Smooth muscle cell (in vitro differentiated cells): ENCODE results near the gene CYP2A6. TPM values are rescaled to one million over a fixed set of nuclear protein-coding genes. Genes with fewer than 3 reads are reported as not detected.
"Not testable (repeated sequence)": the region's sequence is repeated elsewhere in the genome, so short reads cannot be mapped to it uniquely, and the experiment has no call there.

ENCODE experiments used
- DNase-seq: peaks from one replicate; lab custom pipeline; 2025; ENCODE audit not compliant: unreplicated experiment; lab: John Stamatoyannopoulos, UW
- H2AFZ ChIP-seq: fragments of 200-600 bp; sonication (generic); 2 replicates; pipeline ENCODE4 v1.6.0; 2016; ENCODE audit warnings: antibody characterized with exemption, low read depth, mild to moderate bottlenecking
- H3F3A ChIP-seq: fragments of 200-600 bp; sonication (generic); 2 replicates; pipeline ENCODE4 v1.6.0; 2017; ENCODE audit warnings: antibody characterized with exemption, low read depth
- H3K27ac ChIP-seq: fragments of 200-600 bp; sonication (generic); 2 replicates; pipeline ENCODE4 v1.5.1; 2016; ENCODE audit warnings: low read depth, mild to moderate bottlenecking
- H3K27me3 ChIP-seq: fragments of 200-600 bp; sonication (generic); 2 replicates; pipeline ENCODE4 v1.6.1; 2016; ENCODE audit warnings: low read depth, mild to moderate bottlenecking
- H3K36me3 ChIP-seq: fragments of 200-600 bp; sonication (generic); 2 replicates; pipeline ENCODE4 v1.5.1; 2016; ENCODE audit warnings: low read depth
- H3K4me1 ChIP-seq: fragments of 200-600 bp; sonication (generic); 2 replicates; pipeline ENCODE4 v1.5.1; 2016; ENCODE audit warnings: low read depth
- H3K4me2 ChIP-seq: fragments of 200-600 bp; sonication (generic); 2 replicates; pipeline ENCODE4 v1.6.0; 2016; ENCODE audit warnings: mild to moderate bottlenecking
- H3K4me3 ChIP-seq: fragments of 200-600 bp; sonication (generic); 2 replicates; pipeline ENCODE4 v1.5.1; 2016; ENCODE audit warnings: mild to moderate bottlenecking
- H3K79me2 ChIP-seq: fragments of 200-600 bp; sonication (generic); 2 replicates; pipeline ENCODE4 v1.6.0; 2016; ENCODE audit warnings: low read depth, mild to moderate bottlenecking
- H3K9ac ChIP-seq: fragments of 200-600 bp; sonication (generic); 2 replicates; pipeline ENCODE4 v1.6.0; 2016; ENCODE audit warnings: low read depth
- H3K9me3 ChIP-seq: fragments of 200-600 bp; sonication (generic); replicated peaks from 2 replicates; pipeline ENCODE4 v1.5.1; 2016; ENCODE audit warnings: low read depth
- H4K20me1 ChIP-seq: fragments of 200-600 bp; sonication (generic); 2 replicates; pipeline ENCODE4 v1.6.0; 2016; ENCODE audit warnings: low read depth
- WGBS: methylation state at CpG from one replicate; pipeline ENCODE4 v1.1.7; 2016; ENCODE audit warnings: low lambda C conversion rate; 5-methylcytosine and 5-hydroxymethylcytosine counted together
- polyA plus RNA-seq: library from polyadenylated mRNA; unstranded; fragments of >200 nt; fragmentation: Nextera tagmentation; extraction: Ambion mirVana; gene quantifications from 2 replicates; pipeline ENCODE4 v1.2.1, GENCODE V29; 2016
- total RNA-seq: library from RNA; depleted of rRNA; stranded (reverse); fragments of >200 nt; gene quantifications from 2 replicates; pipeline ENCODE4 v1.2.3, GENCODE V29; 2014
- TF ChIP-seq, protein P1 (sequence below): fragments of 200-600 bp; sonication (generic); IDR thresholded peaks from 2 replicates; pipeline ENCODE4 v1.5.1; 2017; ENCODE audit warnings: borderline replicate concordance, mild to moderate bottlenecking, antibody characterized with exemption; ENCODE audit not compliant: insufficient read depth, poor library complexity, severe bottlenecking

CYP2A6 gene
- total and polyA plus RNA-seq, 2 experiments from 2014 or later, result not detected

DNA sequence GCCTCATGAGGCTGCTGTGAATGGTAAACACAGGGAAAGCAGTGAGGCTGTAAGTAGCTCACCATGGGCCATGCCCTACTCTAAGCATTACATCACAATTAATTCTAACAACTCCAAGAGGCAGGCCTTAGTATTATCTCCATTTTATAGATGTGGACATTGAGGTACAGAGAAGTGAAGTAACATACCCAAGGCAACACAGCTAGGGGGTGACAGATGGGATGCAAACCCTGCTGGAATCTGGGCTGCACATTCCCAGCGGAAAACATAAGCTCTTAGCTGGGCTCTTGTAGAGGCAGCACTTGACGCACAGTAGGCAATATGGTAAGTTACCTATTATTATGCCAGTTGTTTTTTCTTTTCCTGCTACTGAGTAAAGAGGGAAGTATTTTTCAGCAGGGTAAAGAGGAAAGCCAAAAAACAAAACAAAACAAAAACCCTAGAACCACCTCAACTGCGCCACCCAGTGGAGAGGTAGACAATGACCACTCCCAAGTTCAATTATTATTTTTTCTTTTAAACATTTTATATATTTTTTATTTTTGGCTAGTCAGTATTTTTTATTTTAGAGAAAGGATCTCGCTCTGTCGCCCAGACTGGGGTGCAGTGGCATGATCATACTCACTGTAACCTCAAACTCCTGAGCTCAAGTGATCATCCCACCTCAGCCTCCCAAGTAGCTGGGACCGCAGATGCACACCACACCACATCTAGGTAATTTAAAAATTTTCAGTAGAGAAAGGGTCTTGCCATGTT lies 30.6 kb downstream of the CYP2A6 start:
- peaks cover 11% of the 10 kb centered on the region for H3K4me1 ChIP-seq
- not testable (repeated sequence) for H3K36me3 ChIP-seq, H3F3A ChIP-seq, H3K9ac ChIP-seq, DNase-seq, H3K4me3 ChIP-seq, H3K79me2 ChIP-seq, H3K27me3 ChIP-seq, H2AFZ ChIP-seq, H3K4me2 ChIP-seq, H3K9me3 ChIP-seq, H3K27ac ChIP-seq
- WGBS, result 49% methylated on average over 6 of the region's 6 CpGs
- TF ChIP-seq, protein P1, sequence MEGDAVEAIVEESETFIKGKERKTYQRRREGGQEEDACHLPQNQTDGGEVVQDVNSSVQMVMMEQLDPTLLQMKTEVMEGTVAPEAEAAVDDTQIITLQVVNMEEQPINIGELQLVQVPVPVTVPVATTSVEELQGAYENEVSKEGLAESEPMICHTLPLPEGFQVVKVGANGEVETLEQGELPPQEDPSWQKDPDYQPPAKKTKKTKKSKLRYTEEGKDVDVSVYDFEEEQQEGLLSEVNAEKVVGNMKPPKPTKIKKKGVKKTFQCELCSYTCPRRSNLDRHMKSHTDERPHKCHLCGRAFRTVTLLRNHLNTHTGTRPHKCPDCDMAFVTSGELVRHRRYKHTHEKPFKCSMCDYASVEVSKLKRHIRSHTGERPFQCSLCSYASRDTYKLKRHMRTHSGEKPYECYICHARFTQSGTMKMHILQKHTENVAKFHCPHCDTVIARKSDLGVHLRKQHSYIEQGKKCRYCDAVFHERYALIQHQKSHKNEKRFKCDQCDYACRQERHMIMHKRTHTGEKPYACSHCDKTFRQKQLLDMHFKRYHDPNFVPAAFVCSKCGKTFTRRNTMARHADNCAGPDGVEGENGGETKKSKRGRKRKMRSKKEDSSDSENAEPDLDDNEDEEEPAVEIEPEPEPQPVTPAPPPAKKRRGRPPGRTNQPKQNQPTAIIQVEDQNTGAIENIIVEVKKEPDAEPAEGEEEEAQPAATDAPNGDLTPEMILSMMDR, result peak; percentile 89
- peaks cover 14% of the 10 kb centered on the region for H4K20me1 ChIP-seq

DNA sequence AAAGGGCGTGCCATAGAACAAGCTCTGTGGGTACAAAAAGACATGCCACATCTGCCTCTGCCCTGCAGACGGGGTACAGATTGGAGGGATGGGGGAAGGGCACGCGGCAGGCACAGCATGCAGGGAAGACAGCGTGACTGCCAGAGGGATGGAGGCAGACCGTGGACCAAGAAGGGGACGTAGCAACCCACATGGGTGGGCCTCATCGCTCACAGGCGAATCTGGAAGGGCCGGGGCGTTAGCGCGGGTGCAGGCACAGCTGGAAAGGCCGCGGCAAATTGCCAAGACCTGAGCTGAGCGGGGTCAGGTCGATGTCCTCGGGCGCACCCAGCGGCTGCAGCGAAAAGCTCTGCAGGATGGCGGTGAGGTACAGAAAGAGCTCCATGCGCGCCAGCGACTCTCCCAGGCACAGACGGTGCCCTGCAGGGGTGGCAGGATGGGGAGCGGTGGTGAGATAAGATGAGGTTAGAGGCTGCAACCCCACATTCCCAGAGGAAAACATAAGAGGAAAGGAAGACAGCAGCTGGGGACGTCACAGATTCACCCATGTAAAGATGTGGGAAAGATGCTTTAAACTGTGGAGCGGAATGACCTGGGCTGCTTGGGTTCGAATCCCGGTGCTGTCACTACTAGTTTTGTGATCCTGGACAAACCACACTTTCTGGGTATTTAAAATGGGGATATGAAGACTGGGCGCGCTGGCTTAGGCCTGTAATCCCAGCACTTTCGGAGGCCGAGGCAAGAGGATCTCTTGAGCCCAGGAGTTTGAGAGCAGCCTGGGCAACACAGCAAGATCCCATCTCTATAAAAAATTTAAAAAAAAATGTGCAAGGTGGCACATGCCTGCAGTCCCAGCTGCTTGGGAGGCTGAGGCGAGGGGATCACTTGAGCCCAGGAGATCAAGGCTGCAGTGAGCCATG lies 31.5 kb downstream of the CYP2A6 start:
- Histone ChIP-seq H3K4me2 (peak overlapping the region; percentile 68), H3K4me3 (peak overlapping the region; percentile 28), H4K20me1 (peaks cover 14% of the 10 kb centered on the region), H3K4me1 (peaks cover 11% of the 10 kb centered on the region)
- H2AFZ ChIP-seq, H3K9me3 ChIP-seq, H3F3A ChIP-seq, H3K27ac ChIP-seq, H3K27me3 ChIP-seq, H3K79me2 ChIP-seq, H3K9ac ChIP-seq, H3K36me3 ChIP-seq: not testable (repeated sequence)
- WGBS, result 39% methylated on average over 28 of the region's 36 CpGs
- DNase-seq, result peak; percentile 31

DNA sequence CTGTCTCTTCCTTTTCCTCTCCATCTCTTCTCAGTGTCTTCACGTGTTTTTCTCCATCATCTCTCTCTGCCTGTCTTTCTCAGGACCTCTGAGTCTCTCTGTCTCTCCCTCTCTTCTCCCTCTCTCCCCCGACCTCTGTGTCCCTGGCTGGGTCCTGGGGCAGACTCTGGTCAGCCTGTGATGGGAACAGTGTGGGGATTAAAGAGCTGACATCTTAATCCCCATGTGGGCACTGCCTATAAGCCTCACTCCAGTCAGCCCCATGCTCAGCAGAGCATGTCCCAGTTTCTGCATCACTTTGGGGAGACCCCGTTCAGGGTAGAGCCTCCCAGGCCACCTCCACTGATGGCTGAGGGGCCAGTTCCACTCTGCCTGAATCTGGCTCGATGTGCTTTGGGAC lies 35.0 kb downstream of the CYP2A6 start:
- 53% methylated on average over 4 of the region's 4 CpGs for WGBS
- H3K27ac ChIP-seq, result no peak overlapping the region
- DNase-seq, result no peak
- no peak overlapping the region for H3K9ac ChIP-seq
- no peaks in the 10 kb centered on the region for H3F3A ChIP-seq
- H4K20me1 ChIP-seq, result no peaks in the 10 kb centered on the region
- H3K4me1 ChIP-seq, result peaks cover 11% of the 10 kb centered on the region
- TF ChIP-seq, protein P1, result no peak
- H3K27me3 ChIP-seq, result no peaks in the 10 kb centered on the region
- H3K9me3 ChIP-seq, result no peaks in the 10 kb centered on the region
- no peak overlapping the region for H3K4me3 ChIP-seq
- H3K79me2 ChIP-seq, result no peaks in the 10 kb centered on the region
- H3K4me2 ChIP-seq, result no peak overlapping the region
- no peaks in the 10 kb centered on the region for H3K36me3 ChIP-seq
- no peak overlapping the region for H2AFZ ChIP-seq

DNA sequence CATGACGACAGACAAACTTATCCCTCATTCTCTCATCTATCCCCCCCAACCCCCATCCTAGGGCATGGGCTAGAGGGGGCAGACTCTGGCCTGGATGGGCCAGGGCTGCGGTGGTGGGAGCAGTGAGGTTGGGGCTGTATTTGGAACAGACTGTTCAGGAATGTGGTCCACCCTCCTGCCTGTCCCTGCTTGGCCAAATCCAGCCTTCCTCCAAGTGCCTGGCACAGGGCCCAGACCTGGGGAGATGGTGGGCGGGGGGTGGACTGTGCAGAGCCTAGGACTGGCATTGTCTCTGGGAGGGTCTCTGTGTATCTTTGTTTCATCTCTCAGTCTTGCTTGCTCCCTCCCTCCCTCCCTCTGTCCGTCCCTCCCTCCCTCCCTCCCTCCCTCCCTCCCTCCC lies 37.1 kb downstream of the CYP2A6 start:
- TF ChIP-seq, protein P1, result no peak
- no peak for DNase-seq

DNA sequence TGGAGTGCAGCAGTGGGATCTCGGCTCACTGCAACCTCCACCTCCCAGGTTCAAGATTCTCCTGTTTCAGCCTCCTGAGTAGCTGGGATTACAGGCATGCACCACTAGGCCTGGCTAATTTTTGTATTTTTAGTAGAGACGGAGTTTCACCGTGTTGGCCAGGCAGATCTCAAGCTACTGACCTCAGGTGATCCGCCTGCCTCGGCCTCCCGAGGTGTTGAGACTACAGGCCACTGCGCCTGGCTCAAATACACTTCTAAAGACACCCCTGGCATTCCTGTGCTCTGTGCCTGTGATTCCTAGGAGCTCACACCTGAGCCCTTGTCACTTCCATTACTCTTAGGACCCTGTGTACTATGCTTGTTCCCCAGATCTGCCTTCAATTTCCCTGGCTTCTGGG lies 37.7 kb downstream of the CYP2A6 start:
- 89% methylated on average over 7 of the region's 7 CpGs for WGBS
- not testable (repeated sequence) for H3K4me3 ChIP-seq, H3K9ac ChIP-seq, H3K27ac ChIP-seq, H3K36me3 ChIP-seq, H3K27me3 ChIP-seq, H3K4me2 ChIP-seq, DNase-seq, H2AFZ ChIP-seq, H3F3A ChIP-seq, H3K79me2 ChIP-seq, H3K9me3 ChIP-seq
- H3K4me1 ChIP-seq, result peaks cover 11% of the 10 kb centered on the region
- peaks cover 22% of the 10 kb centered on the region for H4K20me1 ChIP-seq

More for the DNA sequence above, 37.1 kb downstream of the CYP2A6 start:
- Histone ChIP-seq H3K36me3 (no peaks in the 10 kb centered on the region), H3K27me3 (no peaks in the 10 kb centered on the region), H4K20me1 (peaks cover 16% of the 10 kb centered on the region), H2AFZ (no peak overlapping the region), H3K4me2 (no peak overlapping the region), H3K79me2 (no peaks in the 10 kb centered on the region), H3K27ac (no peak overlapping the region), H3K9ac (no peak overlapping the region), H3F3A (peaks cover 7% of the 10 kb centered on the region), H3K4me3 (no peak overlapping the region), H3K9me3 (no peaks in the 10 kb centered on the region), H3K4me1 (peaks cover 11% of the 10 kb centered on the region)
- 81% methylated on average over 3 of the region's 4 CpGs for WGBS
